Central memory CD8-positive, alpha-beta T cell (primary cell): ENCODE data around the gene DNPH1.

Source experiments
- ATAC-seq: fragments of 150-1000 bp; cut with Tn5 transposase; replicated peaks from 2 replicates; pipeline ENCODE4 v1.10.0; 2022; ENCODE audit warnings: mild to moderate bottlenecking, moderate FRiP score, moderate number of reproducible peaks; ENCODE audit not compliant: poor library complexity, severe bottlenecking; ENCODE audit errors: extremely low read depth
- DNase-seq, 2 donors: peaks; one replicate each; pipeline ENCODE4 v3.0.0; 2021; ENCODE audit warnings: low spot score in 2 of 2
- H3K27ac Mint-ChIP-seq: one replicate; pipeline ENCODE4 v1.8.0; 2022; ENCODE audit warnings: low read depth, mild to moderate bottlenecking, moderate library complexity, mixed read lengths
- H3K27me3 Mint-ChIP-seq: one replicate; pipeline ENCODE4 v1.8.0; 2022; ENCODE audit warnings: mixed read lengths
- H3K36me3 Mint-ChIP-seq: one replicate; pipeline ENCODE4 v1.8.0; 2022; ENCODE audit warnings: mild to moderate bottlenecking, moderate library complexity, mixed read lengths; ENCODE audit not compliant: insufficient read depth
- H3K4me1 Mint-ChIP-seq: one replicate; pipeline ENCODE4 v1.8.0; 2022; ENCODE audit warnings: mixed read lengths
- H3K4me3 Mint-ChIP-seq: one replicate; pipeline ENCODE4 v1.8.0; 2022; ENCODE audit warnings: mild to moderate bottlenecking, moderate library complexity, mixed read lengths
- H3K9me3 Mint-ChIP-seq: one replicate; pipeline ENCODE4 v1.8.0; 2022; ENCODE audit warnings: mixed read lengths

Gene DNPH1

GRCh38 chr6:43176423-43176786 lies 52.9 kb downstream of the DNPH1 start:
- Mint-ChIP-seq H3K36me3 (peaks cover 32% of the 10 kb centered on the region), H3K27ac (no peak overlapping the region), H3K9me3 (no peaks in the 10 kb centered on the region), H3K4me1 (peaks cover 45% of the 10 kb centered on the region), H3K4me3 (no peak overlapping the region), H3K27me3 (no peaks in the 10 kb centered on the region)
- no peak for ATAC-seq
- DNase-seq: no peak

GRCh38 chr6:43175676-43176422 lies 53.4 kb downstream of the DNPH1 start:
- ATAC-seq: no peak
- H3K27me3 Mint-ChIP-seq: no peaks in the 10 kb centered on the region

More at GRCh38 chr6:43175676-43176422, 53.4 kb downstream of the DNPH1 start:
- no peaks in the 10 kb centered on the region for H3K9me3 Mint-ChIP-seq
- H3K36me3 Mint-ChIP-seq: peaks cover 33% of the 10 kb centered on the region
- H3K4me1 Mint-ChIP-seq: peaks cover 43% of the 10 kb centered on the region
- H3K27ac Mint-ChIP-seq: no peak overlapping the region
- no peak overlapping the region for H3K4me3 Mint-ChIP-seq
- DNase-seq: no peak
